IPS-NIHi7 (cell line): ENCODE results near the gene PPP5C.
A peak's percentile ranks its signal among the peaks of the same experiment; 100 is the strongest.
"Not testable (repeated sequence)": the region's sequence is repeated elsewhere in the genome, so short reads cannot be mapped to it uniquely, and the experiment has no call there.

Source experiments
- DNase-seq: peaks from one replicate; pipeline ENCODE4 v3.0.0; 2012; ENCODE audit warnings: mixed read lengths; ENCODE audit errors: extremely low spot score

PPP5C gene

DNA sequence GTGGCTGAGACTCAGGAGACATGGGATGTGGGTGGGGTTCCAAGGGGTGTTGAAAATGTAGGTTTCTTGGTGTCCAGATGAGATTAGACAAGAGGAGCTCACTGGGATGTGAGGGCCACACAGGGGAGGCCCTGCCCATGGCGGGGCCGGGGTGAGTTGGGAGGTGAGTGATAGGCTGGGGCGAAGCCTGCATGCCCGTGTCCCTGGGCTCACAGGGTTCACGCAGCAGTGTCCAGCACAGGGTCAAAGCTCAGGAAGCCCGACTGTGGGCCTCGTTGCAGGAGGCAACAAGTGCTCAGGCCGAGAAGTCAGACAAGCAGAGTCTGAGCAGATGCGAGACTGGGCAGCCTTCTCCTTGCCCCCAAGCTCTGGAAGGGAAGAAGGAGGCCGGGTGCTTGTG lies 39.3 kb downstream of the PPP5C start:
- no peak for DNase-seq

GRCh38 chr19:46386996-46387712 lies 40.3 kb downstream of the PPP5C start:
- DNase-seq: no peak

DNA sequence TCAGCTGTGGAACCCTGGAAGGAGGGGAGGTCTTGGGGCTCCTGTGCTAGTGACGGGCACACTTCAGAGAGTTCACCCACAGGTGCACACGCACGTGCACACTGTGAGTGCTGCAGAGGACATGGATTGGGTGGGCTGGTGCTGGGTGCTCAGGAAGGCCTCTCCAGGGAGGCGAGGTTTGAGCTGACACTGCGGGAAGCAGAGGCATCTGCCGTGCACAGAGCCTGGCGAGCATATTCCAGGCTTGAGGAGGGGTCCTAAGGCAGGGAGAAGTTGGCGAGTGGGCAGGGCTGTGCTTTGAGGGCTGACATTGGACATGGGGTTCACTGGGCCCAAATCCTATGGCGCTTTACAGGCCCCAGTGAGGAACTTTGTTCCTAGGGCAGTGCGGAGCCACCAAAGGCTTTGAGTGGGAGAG lies 40.8 kb downstream of the PPP5C start:
- DNase-seq: no peak

DNA sequence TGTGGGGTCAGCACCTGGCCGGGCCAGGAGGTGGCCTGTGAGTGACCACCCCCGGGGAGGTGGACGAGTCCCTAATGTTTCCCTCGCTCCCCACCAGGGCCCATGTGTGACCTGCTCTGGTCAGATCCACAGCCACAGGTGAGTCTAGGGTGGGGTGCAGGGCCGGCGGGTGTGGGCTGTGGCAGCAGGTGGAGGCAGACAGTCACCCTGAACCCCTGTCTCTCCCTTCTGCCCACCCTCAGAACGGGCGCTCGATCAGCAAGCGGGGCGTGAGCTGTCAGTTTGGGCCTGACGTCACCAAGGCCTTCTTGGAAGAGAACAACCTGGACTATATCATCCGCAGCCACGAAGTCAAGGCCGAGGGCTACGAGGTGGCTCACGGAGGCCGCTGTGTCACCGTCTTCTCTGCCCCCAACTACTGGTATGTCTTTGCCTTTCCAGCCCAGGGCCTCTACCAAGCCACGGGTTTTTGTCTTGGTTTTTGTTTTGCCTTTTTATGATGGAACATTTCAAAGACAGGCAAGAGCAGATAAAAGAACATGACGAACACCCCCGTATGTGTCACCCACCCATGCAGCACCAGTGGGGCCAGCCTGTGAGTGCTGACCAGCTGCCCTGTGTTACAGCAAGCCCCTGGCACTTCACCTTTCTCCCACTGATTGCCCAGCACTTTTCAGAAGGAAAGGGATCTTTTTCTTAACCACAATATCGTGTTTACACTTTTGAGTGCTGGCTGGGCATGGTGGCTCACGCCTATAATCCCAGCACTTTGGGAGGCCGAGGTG lies 41.6 kb downstream of the PPP5C start:
- DNase-seq: no peak

DNA sequence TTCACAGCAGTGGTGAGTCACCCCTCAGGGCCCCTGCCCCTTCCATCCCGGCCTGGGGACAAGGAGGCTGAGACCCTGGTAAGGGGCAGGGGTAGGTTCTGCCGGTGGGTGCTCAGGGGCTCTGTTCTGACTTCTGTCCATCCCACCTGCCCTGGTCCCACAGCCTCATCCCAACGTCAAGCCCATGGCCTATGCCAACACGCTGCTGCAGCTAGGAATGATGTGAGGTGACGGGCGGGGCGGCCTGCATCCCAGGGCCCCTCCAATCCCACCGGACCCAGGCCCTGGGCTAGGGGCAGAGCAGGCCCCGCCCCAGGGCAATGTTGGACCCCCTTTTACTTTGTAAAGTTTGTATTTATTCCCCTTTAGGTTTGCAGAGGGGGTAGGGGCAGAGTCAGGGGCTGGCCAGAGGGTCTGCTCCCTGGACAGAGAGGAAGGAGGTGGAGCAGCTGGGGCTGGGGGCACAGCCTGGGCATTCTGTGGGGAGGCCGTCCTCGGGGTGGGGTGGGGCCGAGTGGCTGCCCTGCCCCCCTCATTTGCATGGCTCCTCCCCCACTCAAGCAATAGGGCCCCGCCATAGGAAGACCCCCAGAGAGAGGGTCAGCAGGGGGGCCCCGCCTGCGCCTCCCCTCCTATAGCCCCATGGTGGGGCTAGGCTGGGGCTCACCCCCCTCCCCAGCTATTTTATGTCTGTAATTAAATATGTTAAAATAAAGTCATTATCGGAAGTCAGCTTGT lies 43.4 kb downstream of the PPP5C start:
- DNase-seq: no peak

DNA sequence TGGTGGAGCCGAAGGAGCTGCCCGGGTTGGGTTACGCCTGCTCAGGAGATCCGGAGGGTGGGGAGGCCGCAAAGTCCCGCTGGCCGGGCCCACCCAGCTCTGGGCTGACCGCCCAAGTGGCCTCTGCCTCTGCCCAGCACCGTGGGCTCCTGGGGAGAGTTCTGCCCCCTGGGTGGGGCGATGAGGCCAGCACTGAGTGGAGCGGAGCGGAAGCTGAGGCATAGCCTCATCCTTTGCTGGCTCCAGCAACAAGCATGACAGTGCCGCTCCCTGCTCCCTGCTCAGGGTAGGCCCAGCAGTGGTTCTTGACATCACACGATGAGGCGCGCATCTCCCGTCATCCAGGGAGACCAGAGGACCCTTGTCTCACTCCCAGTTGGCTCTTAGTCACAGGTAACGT lies 44.0 kb downstream of the PPP5C start:
- DNase-seq: no peak

DNA sequence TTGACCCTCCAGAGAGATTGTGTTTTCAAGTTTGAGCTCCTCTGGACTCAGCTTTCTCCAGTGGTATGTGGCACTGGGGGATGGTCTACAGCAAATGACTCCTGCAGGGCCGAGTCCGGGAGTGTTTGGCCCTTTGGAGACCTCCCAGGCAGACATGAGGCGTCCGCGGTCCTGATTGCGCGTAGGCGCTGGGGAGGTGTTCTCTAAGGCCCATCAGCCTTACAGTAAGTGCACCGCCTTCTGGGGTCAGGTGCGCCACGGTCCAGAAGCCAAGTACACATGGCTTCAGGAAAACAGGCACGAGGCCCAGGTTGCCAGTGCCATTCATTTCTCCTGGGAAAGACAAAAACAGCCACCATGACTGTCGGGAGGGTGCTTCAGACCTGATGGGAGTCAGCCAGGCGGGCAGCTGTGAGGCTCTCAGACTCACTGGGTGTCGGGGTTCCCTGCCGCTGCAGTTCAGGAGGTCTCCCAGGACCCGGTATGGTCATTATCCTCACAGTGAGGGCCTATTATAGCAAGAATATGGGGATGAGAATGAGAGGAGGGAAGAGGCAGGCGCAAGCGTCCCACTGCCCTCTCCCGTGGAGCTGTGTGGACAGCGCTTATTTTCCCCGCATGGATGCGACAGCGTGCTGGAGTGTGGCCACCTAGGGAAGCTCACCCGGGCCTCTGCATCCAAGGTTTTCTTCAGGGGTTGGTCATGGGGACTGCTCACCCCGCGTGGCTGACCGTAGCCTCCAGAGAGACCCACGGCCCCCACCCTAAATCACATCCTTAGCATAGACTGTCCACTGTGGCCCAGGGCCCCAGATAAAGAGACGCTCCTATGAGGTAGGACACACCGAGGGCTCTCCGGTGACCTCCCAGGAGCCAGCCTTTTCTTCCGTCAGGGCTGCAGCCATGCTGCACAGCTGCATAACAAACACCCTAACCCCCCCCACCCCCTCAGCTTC lies 44.7 kb downstream of the PPP5C start:
- DNase-seq: no peak

- no peak for DNase-seq
Measured at GRCh38 chr19:46392252-46392801, 45.4 kb downstream of the PPP5C start.

DNA sequence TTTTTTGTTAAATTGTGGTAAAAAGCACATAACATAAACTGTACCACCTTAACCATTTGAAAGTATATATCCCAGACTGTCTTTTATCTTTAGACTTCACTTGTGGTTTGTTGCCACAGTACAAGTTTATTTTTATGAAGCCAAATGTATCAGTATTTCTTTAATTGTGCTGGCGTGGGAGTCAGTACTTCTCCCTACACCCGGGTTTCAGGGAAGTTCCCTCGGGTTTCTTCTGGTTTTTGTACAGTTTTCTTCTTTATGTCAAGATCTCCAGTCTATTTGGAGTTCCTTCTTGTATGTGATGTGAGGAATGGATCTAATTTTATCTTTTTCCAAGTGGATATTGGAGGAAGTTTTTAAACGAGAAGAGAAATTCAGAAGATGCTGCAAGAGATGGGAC lies 46.0 kb downstream of the PPP5C start:
- no peak for DNase-seq

- DNase-seq: no peak
Measured at GRCh38 chr19:46393456-46394401, 46.8 kb downstream of the PPP5C start.

DNA sequence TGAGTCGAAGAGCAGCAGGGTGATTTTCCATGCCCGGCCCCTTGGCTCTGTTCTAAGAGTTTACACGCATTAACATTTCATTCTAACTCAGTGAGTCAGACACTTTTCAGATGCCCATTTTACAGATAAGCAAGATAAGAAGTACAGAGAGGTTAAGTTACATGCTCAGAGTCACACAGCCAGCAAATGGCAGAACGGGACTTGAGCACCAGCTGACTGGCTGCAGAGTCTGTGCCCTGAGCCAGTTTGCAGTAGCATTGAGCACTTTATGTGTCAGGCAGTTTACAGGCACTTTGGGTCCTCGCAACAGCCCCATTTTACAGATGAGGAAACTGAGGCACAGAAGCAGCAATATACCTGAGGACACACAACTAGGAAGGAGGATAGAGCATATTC lies 47.5 kb downstream of the PPP5C start:
- no peak for DNase-seq

- not testable (repeated sequence) for DNase-seq
Measured at GRCh38 chr19:46397801-46398479, 51.1 kb downstream of the PPP5C start.

GRCh38 chr19:46402725-46403124 lies 55.8 kb downstream of the PPP5C start:
- no peak for DNase-seq

DNA sequence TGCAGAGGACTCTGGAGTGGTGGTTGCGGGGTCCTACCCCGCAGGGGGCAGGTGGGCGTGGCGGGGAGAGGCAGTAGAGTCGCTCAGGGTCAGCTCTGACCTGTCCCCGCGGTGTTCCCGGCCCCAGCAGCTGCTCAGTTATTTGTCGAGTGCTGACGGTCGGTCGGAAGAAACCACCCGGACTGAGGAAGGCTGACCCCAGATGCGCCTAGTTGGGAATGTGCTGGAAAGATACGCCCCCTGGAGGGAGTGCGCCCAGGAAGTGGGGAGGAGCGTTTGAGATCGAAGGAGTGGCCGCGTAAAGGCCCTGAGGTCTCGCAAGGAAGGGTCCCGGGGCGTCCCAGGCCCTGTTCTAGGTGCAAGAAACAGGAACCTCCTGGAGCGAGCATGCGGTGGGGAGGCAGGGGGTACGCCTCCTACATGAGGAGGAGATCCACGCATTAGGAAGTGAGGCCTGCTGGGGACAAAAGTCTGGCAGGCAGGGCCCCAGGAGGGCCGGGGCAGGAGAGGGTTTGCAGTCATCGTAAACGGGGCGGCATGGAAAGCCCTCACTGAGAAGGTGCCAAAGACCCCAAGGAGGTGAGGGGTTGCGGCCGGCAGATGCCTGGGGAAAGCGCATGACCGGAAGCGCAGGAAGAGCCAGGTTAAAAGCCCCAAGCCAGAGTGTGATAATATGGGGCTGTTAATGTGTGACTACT lies 57.3 kb downstream of the PPP5C start:
- DNase-seq: peak; percentile 62

GRCh38 chr19:46404753-46405468 lies 58.0 kb downstream of the PPP5C start:
- DNase-seq: no peak

GRCh38 chr19:46406976-46407375 lies 60.1 kb downstream of the PPP5C start:
- no peak for DNase-seq

- DNase-seq: no peak
Measured at GRCh38 chr19:46407856-46408663, 61.2 kb downstream of the PPP5C start.
